Kidney epithelial cell (primary cell): Measurements from ENCODE around the gene OR9Q1. TPM values are rescaled to one million over a fixed set of nuclear protein-coding genes. Genes with fewer than 3 reads are reported as not detected.

Experiments
- DNase-seq: peaks from one replicate; pipeline ENCODE4 v3.0.0-alpha.2; 2010; ENCODE audit warnings: low read depth
- H3K27me3 ChIP-seq: 2 replicates; pipeline ENCODE4 v1.6.0; 2011; ENCODE audit warnings: low read length; ENCODE audit not compliant: control insufficient read depth, insufficient read depth
- H3K36me3 ChIP-seq: 2 replicates; pipeline ENCODE4 v1.5.1; 2011; ENCODE audit warnings: low read length; ENCODE audit not compliant: control insufficient read depth, insufficient read depth
- H3K4me3 ChIP-seq: 2 replicates; pipeline ENCODE4 v1.5.1; 2011; ENCODE audit warnings: low read depth, mild to moderate bottlenecking, control low read depth, low read length
- total RNA-seq: library from RNA; depleted of rRNA; stranded (reverse); fragments of >200 nt; gene quantifications from 2 replicates; pipeline ENCODE4 v1.2.3, GENCODE V29; 2015
- TF ChIP-seq, protein P1 (sequence below): IDR thresholded peaks from 2 replicates; pipeline ENCODE4 v1.5.1; 2011; ENCODE audit warnings: mild to moderate bottlenecking, moderate library complexity, low read length, control low read depth, inconsistent platforms; ENCODE audit not compliant: insufficient read depth, poor library complexity, severe bottlenecking

Gene OR9Q1
- total RNA-seq, 1 donor from 2014 or later: not detected

DNA sequence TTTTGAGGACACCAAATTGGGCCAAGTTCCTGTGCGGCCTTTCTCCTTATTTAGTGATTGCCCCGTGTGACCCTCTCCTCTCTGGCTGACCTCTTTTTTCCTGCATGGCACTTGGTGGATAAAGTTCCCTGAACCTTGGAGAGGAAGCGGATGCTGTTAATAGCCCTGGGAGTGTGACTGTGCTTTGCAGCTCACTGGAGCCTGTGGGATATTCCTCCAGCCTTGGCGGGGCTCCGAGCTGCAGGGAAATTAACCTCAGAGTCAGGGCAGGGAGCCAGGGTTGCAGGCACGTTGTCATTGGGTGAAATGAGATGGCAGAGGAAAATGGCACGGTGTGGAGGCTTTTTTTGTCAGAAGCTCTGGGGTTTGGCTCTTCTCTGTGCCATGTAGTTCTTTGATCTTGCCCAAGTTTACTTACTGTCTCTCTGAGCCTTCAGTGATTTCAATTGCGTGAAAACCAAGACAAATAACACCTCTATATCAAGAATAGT, 965 bp downstream of the OR9Q1 start:
- H3K4me3 ChIP-seq: no peak overlapping the region
- H3K36me3 ChIP-seq: no peaks in the 10 kb centered on the region
- TF ChIP-seq, protein P1, sequence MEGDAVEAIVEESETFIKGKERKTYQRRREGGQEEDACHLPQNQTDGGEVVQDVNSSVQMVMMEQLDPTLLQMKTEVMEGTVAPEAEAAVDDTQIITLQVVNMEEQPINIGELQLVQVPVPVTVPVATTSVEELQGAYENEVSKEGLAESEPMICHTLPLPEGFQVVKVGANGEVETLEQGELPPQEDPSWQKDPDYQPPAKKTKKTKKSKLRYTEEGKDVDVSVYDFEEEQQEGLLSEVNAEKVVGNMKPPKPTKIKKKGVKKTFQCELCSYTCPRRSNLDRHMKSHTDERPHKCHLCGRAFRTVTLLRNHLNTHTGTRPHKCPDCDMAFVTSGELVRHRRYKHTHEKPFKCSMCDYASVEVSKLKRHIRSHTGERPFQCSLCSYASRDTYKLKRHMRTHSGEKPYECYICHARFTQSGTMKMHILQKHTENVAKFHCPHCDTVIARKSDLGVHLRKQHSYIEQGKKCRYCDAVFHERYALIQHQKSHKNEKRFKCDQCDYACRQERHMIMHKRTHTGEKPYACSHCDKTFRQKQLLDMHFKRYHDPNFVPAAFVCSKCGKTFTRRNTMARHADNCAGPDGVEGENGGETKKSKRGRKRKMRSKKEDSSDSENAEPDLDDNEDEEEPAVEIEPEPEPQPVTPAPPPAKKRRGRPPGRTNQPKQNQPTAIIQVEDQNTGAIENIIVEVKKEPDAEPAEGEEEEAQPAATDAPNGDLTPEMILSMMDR: no peak
- no peaks in the 10 kb centered on the region for H3K27me3 ChIP-seq
- DNase-seq: no peak

DNA sequence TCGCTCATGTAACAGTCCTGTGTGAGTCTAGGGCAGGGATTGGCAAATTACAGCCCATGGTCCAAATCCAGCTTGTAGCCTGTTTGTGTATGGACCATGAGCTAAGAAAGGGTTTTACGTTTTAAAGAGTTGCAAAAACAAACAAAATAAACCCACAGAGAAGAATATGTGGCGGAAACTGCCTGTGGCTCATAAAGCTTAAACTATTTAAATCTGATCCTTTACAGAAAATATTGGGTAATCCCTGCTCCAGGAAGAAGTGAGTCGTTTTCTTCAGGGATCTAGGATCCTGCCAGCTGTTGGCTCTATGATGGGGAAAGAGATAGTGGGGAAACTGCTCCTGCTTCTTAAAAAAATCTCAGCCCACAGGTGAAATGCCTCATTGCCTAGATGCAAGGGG, 3.7 kb downstream of the OR9Q1 start:
- H3K36me3 ChIP-seq: no peaks in the 10 kb centered on the region
- TF ChIP-seq, protein P1: no peak
- no peaks in the 10 kb centered on the region for H3K27me3 ChIP-seq
- H3K4me3 ChIP-seq: no peak overlapping the region
- no peak for DNase-seq

DNA sequence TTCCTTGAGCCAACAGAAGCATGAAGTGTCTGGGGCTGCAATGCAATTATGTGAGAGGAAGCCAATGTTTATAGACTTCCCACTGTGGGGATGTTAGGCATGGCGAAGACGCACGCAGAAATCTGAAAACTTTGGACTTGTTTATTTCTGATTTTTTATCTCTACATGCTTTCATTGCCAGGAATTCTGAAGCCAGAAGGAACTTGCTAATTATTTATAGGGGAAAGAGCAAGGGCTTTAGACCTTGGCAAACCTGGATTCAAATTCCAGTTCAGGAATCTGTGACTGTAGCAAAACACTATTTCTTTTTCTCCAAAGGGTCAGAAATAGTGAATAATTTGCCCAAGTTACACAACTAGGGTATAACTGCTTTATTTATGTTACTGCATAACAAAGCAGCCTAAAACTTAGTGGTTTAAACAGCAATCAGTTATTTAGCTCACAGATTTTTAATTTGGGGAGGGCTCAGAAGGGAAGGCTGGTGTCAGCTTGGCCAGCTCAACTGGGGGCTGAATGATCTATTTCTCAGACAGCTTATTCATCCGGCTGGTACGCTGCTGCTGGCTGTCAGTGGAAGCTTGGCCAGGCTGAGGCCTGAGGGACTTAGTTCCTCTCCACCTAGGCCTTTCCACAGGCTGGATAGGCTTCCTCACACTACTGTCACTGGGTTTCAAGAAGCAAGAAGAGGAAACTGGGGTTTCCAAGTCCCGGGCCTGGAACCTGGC, 5.2 kb downstream of the OR9Q1 start:
- TF ChIP-seq, protein P1: no peak
- DNase-seq: no peak
- no peak overlapping the region for H3K4me3 ChIP-seq
- no peaks in the 10 kb centered on the region for H3K36me3 ChIP-seq
- H3K27me3 ChIP-seq: no peaks in the 10 kb centered on the region

DNA sequence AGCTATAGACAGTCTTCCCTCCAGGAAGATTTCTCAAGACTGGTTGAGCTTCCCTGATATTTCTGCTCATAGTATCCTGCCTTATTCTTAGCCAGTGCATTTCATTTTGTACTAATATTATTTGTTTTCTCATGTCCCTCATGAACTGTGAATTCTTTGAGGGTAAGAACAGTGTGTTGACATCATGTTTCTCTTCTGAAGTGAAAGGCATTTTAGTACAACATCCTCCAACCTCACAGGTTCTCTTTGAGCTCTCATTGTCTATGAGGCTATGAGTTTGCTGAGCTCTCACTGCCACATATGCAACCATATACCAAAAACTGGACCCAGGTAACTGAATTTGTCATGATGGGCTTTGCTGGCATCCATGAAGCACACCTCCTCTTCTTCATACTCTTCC, 7.0 kb downstream of the OR9Q1 start, which contains the start of gene OR6Q1:
OR6Q1 (plus strand) TSS at position 301 of the 400 bp plus-strand sequence; CDS start at position 301, 0 bp downstream.
- no peak within 1 kb of the TSS for H3K4me3 ChIP-seq
- no peak for DNase-seq
- no peaks in the 10 kb centered on the region for H3K36me3 ChIP-seq
- TF ChIP-seq, protein P1: no peak
- H3K27me3 ChIP-seq: no peaks in the 10 kb centered on the region

DNA sequence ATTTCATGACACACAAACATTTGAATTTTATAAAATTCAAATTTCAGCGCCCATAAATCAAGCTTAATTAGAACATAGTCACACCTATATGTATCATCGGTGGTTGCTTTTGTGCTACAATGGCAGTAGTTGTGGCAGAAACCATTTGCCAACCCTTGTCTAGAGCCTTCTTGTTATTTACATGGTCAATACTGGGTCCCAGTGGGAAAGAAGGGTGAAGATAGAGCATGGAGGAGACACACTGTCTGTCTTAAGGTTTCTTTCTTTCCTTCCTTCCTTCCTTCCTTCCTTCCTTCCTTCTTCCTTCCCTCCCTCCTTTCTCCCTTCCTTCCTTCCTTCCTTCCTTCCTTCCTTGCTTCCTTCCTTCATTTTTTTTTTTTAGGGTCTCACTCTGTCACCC, 10.8 kb downstream of the OR9Q1 start:
- Histone ChIP-seq H3K27me3 (no peaks in the 10 kb centered on the region), H3K4me3 (no peak overlapping the region), H3K36me3 (no peaks in the 10 kb centered on the region)
- TF ChIP-seq, protein P1: no peak
- DNase-seq: no peak

DNA sequence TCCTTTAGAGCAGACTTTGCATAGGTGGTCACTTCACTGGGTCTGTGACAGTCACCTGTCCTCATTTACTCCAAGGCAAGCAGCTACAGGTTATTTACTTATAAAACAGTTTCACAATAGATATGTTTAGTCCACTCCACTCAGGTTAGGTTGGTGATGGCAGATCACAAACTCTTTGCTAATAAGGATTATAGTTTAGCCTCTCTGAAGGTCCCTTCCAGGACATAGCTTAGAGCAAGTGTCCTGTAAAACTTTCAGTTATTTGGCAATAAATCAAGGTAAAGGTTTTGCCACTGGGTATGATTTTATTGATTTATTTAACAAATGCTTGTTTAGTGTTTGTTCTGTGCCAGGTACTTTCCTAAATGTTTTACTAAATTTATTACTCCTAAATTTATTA, 15.9 kb downstream of the OR9Q1 start:
- H3K27me3 ChIP-seq: no peaks in the 10 kb centered on the region
- no peaks in the 10 kb centered on the region for H3K36me3 ChIP-seq
- DNase-seq: no peak
- TF ChIP-seq, protein P1: no peak
- H3K4me3 ChIP-seq: no peak overlapping the region
